Thoracic aorta (tissue), 2 donors: ENCODE measurements around the gene SPATC1L. TPM values are rescaled to one million over a fixed set of nuclear protein-coding genes. Genes with fewer than 3 reads are reported as not detected.
"Not testable (repeated sequence)": the region's sequence is repeated elsewhere in the genome, so short reads cannot be mapped to it uniquely, and the experiment has no call there.

Source experiments
- ATAC-seq: fragments of 150-250 bp; one replicate; pipeline ENCODE4 v1.8.0; 2017; ENCODE audit warnings: low read depth; ENCODE audit not compliant: insufficient number of reproducible peaks, low FRiP score
- DNase-seq: peaks from one replicate; pipeline ENCODE4 v3.0.0-alpha.2; 2020; ENCODE audit warnings: low spot score
- H3K27ac ChIP-seq, 2 donors: fragments of 200-600 bp; sonication (generic); 1 replicate in 1 of 2; 2 replicates in 1 of 2; pipeline ENCODE4 v1.5.1; 2016; ENCODE audit warnings: mild to moderate bottlenecking in 2 of 2, moderate library complexity in 2 of 2
- H3K27me3 ChIP-seq: fragments of 200-600 bp; sonication (generic); replicated peaks from 2 replicates; pipeline ENCODE4 v1.6.0; 2016; ENCODE audit warnings: mild to moderate bottlenecking; ENCODE audit not compliant: insufficient read depth
- H3K36me3 ChIP-seq: fragments of 200-600 bp; sonication (generic); one replicate; pipeline ENCODE4 v1.5.1; 2016
- H3K4me1 ChIP-seq, 2 donors: fragments of 200-600 bp; sonication (generic); 1 replicate in 1 of 2; 2 replicates in 1 of 2; pipeline versions ENCODE4 v1.5.1 to v1.6.0; 2016; ENCODE audit warnings: low read depth in 2 of 2, mild to moderate bottlenecking in 1 of 2; ENCODE audit not compliant: control insufficient read depth in 1 of 2
- H3K4me3 ChIP-seq: fragments of 200-600 bp; sonication (generic); 2 replicates; pipeline ENCODE4 v1.5.1; 2016; ENCODE audit warnings: mild to moderate bottlenecking
- H3K9me3 ChIP-seq: fragments of 200-600 bp; sonication (generic); 2 replicates; pipeline ENCODE4 v1.5.1; 2016
- total RNA-seq, 2 donors: library from RNA; depleted of rRNA; stranded (reverse); fragments of >200 nt; gene quantifications; one replicate each; pipeline versions ENCODE4 v1.1.0 to v1.2.3, GENCODE V29; 2016
- TF ChIP-seq, protein P1 (sequence below): fragments of 200-600 bp; sonication (generic); IDR thresholded peaks from one replicate; pipeline ENCODE4 v1.5.1; 2019; ENCODE audit warnings: antibody characterized with exemption

The SPATC1L gene
- total RNA-seq, 2 donors from 2014 or later, result 3.2 to 7.9 TPM

DNA sequence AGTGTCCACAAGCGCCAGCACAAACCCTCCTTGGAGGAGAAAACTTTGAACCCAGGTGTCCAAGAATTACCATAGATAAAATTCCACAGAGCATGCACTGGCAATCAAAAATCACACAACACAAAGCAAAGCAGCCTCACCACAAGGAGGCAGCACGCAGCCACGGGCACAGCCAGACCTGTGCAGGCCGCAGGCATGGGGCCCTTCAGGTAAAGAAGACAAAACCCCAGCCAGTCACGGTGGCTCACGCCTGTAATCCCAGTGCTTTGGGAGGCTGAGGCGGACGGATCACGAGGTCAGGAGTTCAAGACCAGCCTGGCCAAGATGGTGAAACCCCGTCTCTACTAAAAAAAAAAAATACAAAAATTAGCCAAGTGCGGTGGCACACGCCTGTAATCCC, 36.8 kb downstream of the SPATC1L start:
- H3K36me3 ChIP-seq, H3K4me3 ChIP-seq, H3K27ac ChIP-seq, H3K4me1 ChIP-seq, DNase-seq, H3K27me3 ChIP-seq, H3K9me3 ChIP-seq, ATAC-seq: not testable (repeated sequence)
- TF ChIP-seq, protein P1, sequence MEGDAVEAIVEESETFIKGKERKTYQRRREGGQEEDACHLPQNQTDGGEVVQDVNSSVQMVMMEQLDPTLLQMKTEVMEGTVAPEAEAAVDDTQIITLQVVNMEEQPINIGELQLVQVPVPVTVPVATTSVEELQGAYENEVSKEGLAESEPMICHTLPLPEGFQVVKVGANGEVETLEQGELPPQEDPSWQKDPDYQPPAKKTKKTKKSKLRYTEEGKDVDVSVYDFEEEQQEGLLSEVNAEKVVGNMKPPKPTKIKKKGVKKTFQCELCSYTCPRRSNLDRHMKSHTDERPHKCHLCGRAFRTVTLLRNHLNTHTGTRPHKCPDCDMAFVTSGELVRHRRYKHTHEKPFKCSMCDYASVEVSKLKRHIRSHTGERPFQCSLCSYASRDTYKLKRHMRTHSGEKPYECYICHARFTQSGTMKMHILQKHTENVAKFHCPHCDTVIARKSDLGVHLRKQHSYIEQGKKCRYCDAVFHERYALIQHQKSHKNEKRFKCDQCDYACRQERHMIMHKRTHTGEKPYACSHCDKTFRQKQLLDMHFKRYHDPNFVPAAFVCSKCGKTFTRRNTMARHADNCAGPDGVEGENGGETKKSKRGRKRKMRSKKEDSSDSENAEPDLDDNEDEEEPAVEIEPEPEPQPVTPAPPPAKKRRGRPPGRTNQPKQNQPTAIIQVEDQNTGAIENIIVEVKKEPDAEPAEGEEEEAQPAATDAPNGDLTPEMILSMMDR, result peak; percentile 11

DNA sequence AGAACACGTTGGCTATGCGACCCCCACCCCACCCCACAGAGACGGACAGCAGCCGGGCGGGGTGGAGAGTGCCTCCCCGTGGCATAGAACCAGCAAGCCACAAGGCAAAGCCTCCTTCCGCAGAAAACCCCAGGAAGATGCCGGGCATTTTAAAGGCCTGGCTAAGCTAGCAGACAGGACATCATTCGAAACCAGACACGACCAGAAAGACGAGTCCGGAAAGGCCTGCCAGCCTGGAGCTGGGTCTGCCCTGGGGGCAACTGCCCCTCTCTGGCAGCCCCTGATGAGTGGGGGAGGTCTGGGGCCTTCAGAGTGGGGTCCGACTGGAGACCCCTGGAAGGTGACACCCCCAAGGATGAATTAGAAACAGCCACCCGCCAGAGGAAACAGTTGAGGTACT, 37.4 kb downstream of the SPATC1L start:
- ATAC-seq, result no peak

DNA sequence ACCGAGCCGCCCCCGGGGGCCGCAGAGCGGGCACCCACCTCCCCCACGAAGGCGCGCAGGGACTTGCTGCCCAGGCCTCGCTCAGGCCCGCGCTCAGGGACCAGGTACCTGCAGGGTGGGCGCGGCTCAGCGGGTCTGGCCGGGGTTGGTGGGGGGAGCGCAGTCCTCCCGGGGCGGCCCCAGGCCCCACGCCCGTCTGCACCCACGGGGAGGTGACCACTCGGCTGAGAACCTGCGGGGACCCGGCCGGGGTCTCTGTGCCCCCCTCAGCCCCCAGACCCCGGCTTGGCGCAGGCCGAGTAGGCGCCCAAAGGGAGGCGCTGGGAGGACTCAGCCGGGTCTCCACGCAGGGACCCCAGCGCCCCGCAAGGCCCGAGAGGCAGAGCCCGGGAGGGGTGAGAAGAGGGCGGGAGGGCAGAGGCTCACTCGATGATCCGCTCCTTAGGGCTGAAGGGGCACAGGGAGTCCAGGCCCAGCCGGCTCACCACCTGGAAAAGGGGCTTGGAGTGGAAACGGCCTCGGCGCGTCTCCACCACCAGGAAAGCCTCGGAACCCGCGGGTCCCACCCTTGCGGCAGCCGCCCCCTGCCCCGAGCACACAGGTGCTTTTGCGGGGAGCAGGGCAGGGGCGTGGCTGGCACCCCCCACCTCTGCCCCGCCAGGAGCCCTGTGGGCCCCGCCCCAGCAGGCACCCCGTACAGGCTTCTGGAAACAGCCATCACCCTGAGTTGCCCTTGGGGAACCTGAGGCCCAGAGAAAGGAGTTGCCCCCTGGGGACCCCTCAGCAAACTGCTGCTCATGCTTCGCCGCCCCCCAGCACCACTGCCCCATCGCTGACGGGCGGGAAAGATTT, 38.2 kb downstream of the SPATC1L start:
- Histone ChIP-seq H3K4me3 (no peak overlapping the region), H3K36me3 (no peaks in the 10 kb centered on the region), H3K27ac (no peak overlapping the region), H3K27me3 (no peaks in the 10 kb centered on the region), H3K4me1 (peaks cover 0 to 6% of the 10 kb centered on the region in 2 donors), H3K9me3 (no peaks in the 10 kb centered on the region)
- DNase-seq (no peak), ATAC-seq (no peak)
- TF ChIP-seq, protein P1, result no peak

More for the DNA sequence above, 37.4 kb downstream of the SPATC1L start:
- Histone ChIP-seq H3K27me3 (no peaks in the 10 kb centered on the region), H3K4me3 (no peak overlapping the region), H3K4me1 (peaks cover 0 to 6% of the 10 kb centered on the region in 2 donors), H3K9me3 (no peaks in the 10 kb centered on the region), H3K27ac (no peak overlapping the region), H3K36me3 (no peaks in the 10 kb centered on the region)
- no peak for DNase-seq
- TF ChIP-seq, protein P1, result no peak

DNA sequence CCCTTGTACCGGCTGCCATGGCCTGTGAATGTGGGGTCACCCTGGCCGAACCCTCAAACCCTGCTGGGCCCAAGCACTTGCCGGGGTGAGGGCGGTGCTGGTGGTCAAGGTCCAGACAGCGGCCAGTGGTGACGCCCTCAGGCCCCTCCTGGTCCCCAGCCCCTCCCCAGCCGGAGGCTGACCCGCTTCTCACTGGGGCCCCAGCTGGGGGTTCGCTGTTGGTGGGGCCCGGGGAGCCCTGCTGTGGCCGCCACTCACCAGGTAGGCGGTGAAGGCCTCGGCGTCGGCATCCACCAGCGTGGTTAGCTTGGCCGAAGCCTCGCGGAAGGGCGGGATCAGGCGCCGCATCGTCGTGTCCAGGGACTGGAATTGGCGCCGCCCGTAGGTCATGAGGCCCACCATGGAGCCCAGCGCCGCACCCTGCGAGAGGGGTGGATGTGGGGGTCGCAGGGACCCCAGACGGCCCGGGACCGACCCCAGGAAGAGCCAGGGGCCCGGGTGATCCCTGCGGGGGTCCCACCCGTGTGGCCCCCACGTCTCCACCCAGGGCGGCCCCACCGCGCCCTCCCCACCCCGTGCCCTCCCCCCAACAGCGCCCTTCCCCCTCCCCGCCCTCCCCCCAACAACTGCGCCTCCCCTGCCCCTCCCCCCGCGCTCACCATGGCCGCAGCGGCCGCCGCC, 39.0 kb downstream of the SPATC1L start:
- Histone ChIP-seq H3K4me3 (no peak overlapping the region), H3K9me3 (no peaks in the 10 kb centered on the region), H3K27ac (no peak overlapping the region), H3K4me1 (peaks cover 0 to 6% of the 10 kb centered on the region in 2 donors), H3K27me3 (no peaks in the 10 kb centered on the region), H3K36me3 (no peaks in the 10 kb centered on the region)
- ATAC-seq, result no peak
- DNase-seq, result no peak
- TF ChIP-seq, protein P1, result no peak

DNA sequence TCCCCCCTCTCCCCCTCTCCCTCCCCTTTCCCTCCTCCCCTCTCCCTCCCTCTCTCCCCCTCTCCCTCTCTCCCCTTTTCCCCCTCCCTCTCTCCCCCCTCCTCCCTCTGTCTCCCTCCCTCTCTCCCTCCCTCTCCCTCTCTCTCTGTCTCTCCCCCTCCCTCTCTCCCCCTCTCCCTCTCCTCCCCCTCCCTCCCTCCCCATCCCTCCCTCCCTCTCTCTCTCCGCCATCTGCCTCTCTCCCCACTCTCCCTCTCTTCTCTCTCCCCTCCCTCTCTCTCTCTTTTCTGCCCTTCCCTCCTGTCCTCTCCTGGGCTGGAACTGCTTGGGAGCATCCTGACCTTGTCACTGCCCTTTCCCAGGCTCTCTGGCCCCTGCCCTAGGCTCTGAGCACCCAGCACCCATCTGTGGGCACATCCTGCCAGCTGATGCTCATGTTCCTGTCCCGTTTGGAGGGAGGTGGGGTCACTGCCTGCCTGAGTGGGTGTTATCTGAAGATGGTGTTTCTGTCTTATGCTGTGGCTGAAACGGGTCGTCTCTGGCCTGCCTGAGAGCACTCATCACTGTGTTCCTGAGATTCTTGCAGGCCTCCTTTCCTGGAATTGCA, 39.7 kb downstream of the SPATC1L start:
- H3K9me3 ChIP-seq, result no peaks in the 10 kb centered on the region
- no peak overlapping the region for H3K4me3 ChIP-seq
- TF ChIP-seq, protein P1, result no peak
- no peak overlapping the region for H3K27ac ChIP-seq
- H3K27me3 ChIP-seq, result no peaks in the 10 kb centered on the region
- DNase-seq, result no peak
- ATAC-seq, result no peak
- peaks cover 0 to 6% of the 10 kb centered on the region in 2 donors for H3K4me1 ChIP-seq
- H3K36me3 ChIP-seq, result no peaks in the 10 kb centered on the region
